Measurements from ENCODE around the gene GSTA2. TPM values are rescaled to one million over a fixed set of nuclear protein-coding genes. Genes with fewer than 3 reads are reported as not detected.
A peak's percentile ranks its signal among the peaks of the same experiment; 100 is the strongest.

The GSTA2 gene
- total and polyA plus RNA-seq, 2 of the 13 experiments (the other 11 are each of a cell fraction or from before 2014, with no cell fraction given) = 0.75 to 13.7 TPM

GRCh38 chr6:52752310-52752709 lies 11.0 kb downstream of the GSTA2 start (continued):
- TF ChIP-seq SOX6 (IDR thresholded peaks at IDR 0.05) (no peak), SOX6 (CRISPR knock-in tag; IDR thresholded peaks at IDR 0.05) (no peak), ZNF850 (CRISPR knock-in tag; conservative IDR thresholded peaks at IDR 0.05) (no peak), GPBP1L1 (CRISPR knock-in tag; IDR thresholded peaks at IDR 0.05) (no peak), ZMYM4 (CRISPR knock-in tag; IDR thresholded peaks at IDR 0.05) (0 out of 2 replicates have a peak, but pooled peaks have one; percentile 15), ZBTB7A (CRISPR knock-in tag; IDR thresholded peaks at IDR 0.05) (no peak), ZNF589 (CRISPR knock-in tag; conservative IDR thresholded peaks at IDR 0.05) (no peak), ZNF773 (CRISPR knock-in tag; IDR thresholded peaks at IDR 0.05; ENCODE audit: borderline replicate concordance) (no peak), ZBTB7B (CRISPR knock-in tag; IDR thresholded peaks at IDR 0.05) (no peak), ZNF691 (CRISPR knock-in tag; IDR thresholded peaks at IDR 0.05; ENCODE audit: borderline replicate concordance, low read depth) (no peak), ZKSCAN5 (CRISPR knock-in tag; IDR thresholded peaks at IDR 0.05) (no peak), ZBTB10 (CRISPR knock-in tag; IDR thresholded peaks at IDR 0.05; ENCODE audit: borderline replicate concordance) (no peak), HNF4A (CRISPR knock-in tag; IDR thresholded peaks at IDR 0.05) (peak; percentile 81), ZNF335 (CRISPR knock-in tag; IDR thresholded peaks at IDR 0.05) (no peak), ZNF644 (CRISPR knock-in tag; IDR thresholded peaks at IDR 0.05; ENCODE audit: low read depth) (peak; percentile 97), ZNF274 (CRISPR knock-in tag; IDR thresholded peaks at IDR 0.05) (no peak), IRF1 (CRISPR knock-in tag; IDR thresholded peaks at IDR 0.05; ENCODE audit: low read depth) (no peak)
